ENCODE measurements around the gene ZNHIT6. TPM values are rescaled to one million over a fixed set of nuclear protein-coding genes. Genes with fewer than 3 reads are reported as not detected.

Gene ZNHIT6
- total and polyA plus RNA-seq, 2 donors (not counting 1 experiment from before 2014, with no cell fraction given), result 6.0 to 16.3 TPM

DNA sequence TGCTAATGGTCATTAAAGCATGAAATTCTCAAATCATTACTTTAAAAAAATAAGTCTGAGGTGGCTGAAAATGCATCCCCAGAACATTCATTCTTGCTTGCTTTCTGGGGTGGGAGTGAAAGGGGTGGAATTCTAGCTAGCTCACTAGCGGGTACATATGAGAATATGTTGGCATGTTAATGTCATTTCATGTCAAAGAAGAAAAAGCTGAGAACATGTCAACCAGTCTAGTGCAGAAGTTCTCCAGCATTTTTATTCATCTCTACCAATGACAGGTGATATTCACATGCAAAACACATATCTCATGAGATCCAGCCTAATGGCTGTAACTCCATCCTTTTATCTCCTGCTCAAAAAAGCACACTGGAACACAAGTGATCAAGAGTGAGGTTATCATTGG, 49.1 kb downstream of the ZNHIT6 start:
- Mint-ChIP-seq H3K4me3 (no peak overlapping the region), H3K27me3 (no peaks in the 10 kb centered on the region), H3K4me1 (peaks cover 4% of the 10 kb centered on the region), H3K9me3 (ENCODE audit: insufficient read depth) (no peaks in the 10 kb centered on the region), H3K27ac (no peak overlapping the region)
- Histone ChIP-seq H3K9ac (ENCODE audit: low read length) (no peak overlapping the region), H3K4me2 (replicated peaks; ENCODE audit: low read depth, low read length, poor library complexity, severe bottlenecking) (no peak overlapping the region), H3K27me3 (replicated peaks in 1 of 4; ENCODE audit: control extremely low read depth in 1 of 4, control insufficient read depth in 3 of 4, insufficient read depth in 4 of 4, low read length in 3 of 4) (no peaks in the 10 kb centered on the region), H3K36me3 (replicated peaks in 1 of 2; ENCODE audit: control extremely low read depth in 1 of 2, control insufficient read depth in 1 of 2, extremely low read depth in 1 of 2, insufficient read depth in 2 of 2, low read length in 1 of 2) (peaks cover 4 to 27% of the 10 kb centered on the region in 2 experiments), H4K20me1 (ENCODE audit: control insufficient read depth, insufficient read depth, low read length, poor library complexity, severe bottlenecking) (no peaks in the 10 kb centered on the region), H3K27ac (ENCODE audit: low read length in 2 of 2) (no peak overlapping the region), H3K4me1 (ENCODE audit: control insufficient read depth in 2 of 2, insufficient read depth in 2 of 2, low read length in 2 of 2) (no peaks in the 10 kb centered on the region), H2AFZ (ENCODE audit: insufficient read depth, low read depth, low read length, poor library complexity, severe bottlenecking) (no peak overlapping the region), H3K79me2 (ENCODE audit: control insufficient read depth, insufficient read depth, low read length) (no peaks in the 10 kb centered on the region), H3K9me3 (ENCODE audit: control extremely low read depth in 1 of 3, control insufficient read depth in 2 of 3, insufficient read depth in 1 of 3, low read length in 2 of 3) (no peaks in the 10 kb centered on the region), H3K4me3 (ENCODE audit: control extremely low read depth in 1 of 5, extremely low read depth in 1 of 5, insufficient read depth in 1 of 5, low read depth in 2 of 5, low read length in 4 of 5) (no peak overlapping the region)
- POLR2A ChIA-PET, result no interaction called here
- DNase-seq, result no peak
- TF ChIP-seq, protein P1, sequence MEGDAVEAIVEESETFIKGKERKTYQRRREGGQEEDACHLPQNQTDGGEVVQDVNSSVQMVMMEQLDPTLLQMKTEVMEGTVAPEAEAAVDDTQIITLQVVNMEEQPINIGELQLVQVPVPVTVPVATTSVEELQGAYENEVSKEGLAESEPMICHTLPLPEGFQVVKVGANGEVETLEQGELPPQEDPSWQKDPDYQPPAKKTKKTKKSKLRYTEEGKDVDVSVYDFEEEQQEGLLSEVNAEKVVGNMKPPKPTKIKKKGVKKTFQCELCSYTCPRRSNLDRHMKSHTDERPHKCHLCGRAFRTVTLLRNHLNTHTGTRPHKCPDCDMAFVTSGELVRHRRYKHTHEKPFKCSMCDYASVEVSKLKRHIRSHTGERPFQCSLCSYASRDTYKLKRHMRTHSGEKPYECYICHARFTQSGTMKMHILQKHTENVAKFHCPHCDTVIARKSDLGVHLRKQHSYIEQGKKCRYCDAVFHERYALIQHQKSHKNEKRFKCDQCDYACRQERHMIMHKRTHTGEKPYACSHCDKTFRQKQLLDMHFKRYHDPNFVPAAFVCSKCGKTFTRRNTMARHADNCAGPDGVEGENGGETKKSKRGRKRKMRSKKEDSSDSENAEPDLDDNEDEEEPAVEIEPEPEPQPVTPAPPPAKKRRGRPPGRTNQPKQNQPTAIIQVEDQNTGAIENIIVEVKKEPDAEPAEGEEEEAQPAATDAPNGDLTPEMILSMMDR (IDR thresholded peaks at IDR 0.05), result no peak
- no peak for TF ChIP-seq EZH2 (IDR thresholded peaks at IDR 0.05; ENCODE audit: borderline replicate concordance, insufficient read depth, low read depth, low read length, poor library complexity, severe bottlenecking)
- CTCF ChIA-PET, result no interaction called here
- intact Hi-C loops (cut with micrococcal nuclease), result no loop called here
- WGBS (ENCODE audit: insufficient coverage), result no CpG with 5 or more reads among the region's 1 CpG
- ATAC-seq (ENCODE audit: low read depth), result no peak

DNA sequence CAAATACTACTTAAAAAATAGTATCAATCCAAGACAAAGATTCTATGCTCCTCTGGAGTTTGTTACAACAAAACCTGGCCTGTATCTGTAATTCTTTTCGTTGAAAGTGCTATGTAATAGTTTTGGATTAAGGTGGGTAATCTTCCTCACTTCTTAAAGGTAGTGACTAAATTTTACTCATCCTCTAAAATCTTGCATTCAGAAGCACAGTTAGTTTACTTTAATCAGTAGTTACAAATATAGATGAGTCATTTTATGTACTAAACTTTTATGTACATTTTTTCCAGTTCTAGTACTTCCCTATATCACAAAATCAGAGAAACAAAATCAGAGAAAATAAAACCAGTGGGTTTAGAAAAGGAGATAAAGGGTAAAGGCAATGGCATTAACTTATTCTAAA, 51.3 kb downstream of the ZNHIT6 start:
- no peak overlapping the region for H2AFZ ChIP-seq (ENCODE audit: insufficient read depth, low read depth, low read length, poor library complexity, severe bottlenecking)
- POLR2A ChIA-PET, result no interaction called here
- peaks cover 4 to 38% of the 10 kb centered on the region in 2 experiments for H3K36me3 ChIP-seq (replicated peaks in 1 of 2; ENCODE audit: control extremely low read depth in 1 of 2, control insufficient read depth in 1 of 2, extremely low read depth in 1 of 2, insufficient read depth in 2 of 2, low read length in 1 of 2)
- no peak overlapping the region for H3K4me2 ChIP-seq (replicated peaks; ENCODE audit: low read depth, low read length, poor library complexity, severe bottlenecking)
- H3K27me3 ChIP-seq (replicated peaks in 1 of 4; ENCODE audit: control extremely low read depth in 1 of 4, control insufficient read depth in 3 of 4, insufficient read depth in 4 of 4, low read length in 3 of 4), result no peaks in the 10 kb centered on the region
- CTCF ChIA-PET, result no interaction called here
- no peak overlapping the region for H3K27ac ChIP-seq (ENCODE audit: low read length in 2 of 2)
- Mint-ChIP-seq H3K4me1 (peaks cover under 1% of the 10 kb centered on the region), H3K4me3 (no peak overlapping the region), H3K27me3 (no peaks in the 10 kb centered on the region), H3K27ac (no peak overlapping the region), H3K9me3 (ENCODE audit: insufficient read depth) (no peaks in the 10 kb centered on the region)
- intact Hi-C loops (cut with micrococcal nuclease), result no loop called here
- H3K4me1 ChIP-seq (ENCODE audit: control insufficient read depth in 2 of 2, insufficient read depth in 2 of 2, low read length in 2 of 2), result no peaks in the 10 kb centered on the region
- no peak for TF ChIP-seq EZH2 (IDR thresholded peaks at IDR 0.05; ENCODE audit: borderline replicate concordance, insufficient read depth, low read depth, low read length, poor library complexity, severe bottlenecking)
- TF ChIP-seq, protein P1 (IDR thresholded peaks at IDR 0.05), result no peak
- H3K4me3 ChIP-seq (ENCODE audit: control extremely low read depth in 1 of 5, extremely low read depth in 1 of 5, insufficient read depth in 1 of 5, low read depth in 2 of 5, low read length in 4 of 5), result no peak overlapping the region
- H3K9ac ChIP-seq (ENCODE audit: low read length), result no peak overlapping the region
- WGBS (ENCODE audit: insufficient coverage), result no CpG with 5 or more reads among the region's 1 CpG
- no peaks in the 10 kb centered on the region for H3K79me2 ChIP-seq (ENCODE audit: control insufficient read depth, insufficient read depth, low read length)
- DNase-seq (no peak), ATAC-seq (ENCODE audit: low read depth) (no peak)
- H3K9me3 ChIP-seq (ENCODE audit: control extremely low read depth in 1 of 3, control insufficient read depth in 2 of 3, insufficient read depth in 1 of 3, low read length in 2 of 3), result no peaks in the 10 kb centered on the region
- H4K20me1 ChIP-seq (ENCODE audit: control insufficient read depth, insufficient read depth, low read length, poor library complexity, severe bottlenecking), result no peaks in the 10 kb centered on the region

Data from B cell (primary cell).